ENCODE data around the gene SPATA32.

GRCh38 chr17:45269912-45270311, 8.0 kb upstream of the SPATA32 start:
- TF ChIP-seq, protein P1, sequence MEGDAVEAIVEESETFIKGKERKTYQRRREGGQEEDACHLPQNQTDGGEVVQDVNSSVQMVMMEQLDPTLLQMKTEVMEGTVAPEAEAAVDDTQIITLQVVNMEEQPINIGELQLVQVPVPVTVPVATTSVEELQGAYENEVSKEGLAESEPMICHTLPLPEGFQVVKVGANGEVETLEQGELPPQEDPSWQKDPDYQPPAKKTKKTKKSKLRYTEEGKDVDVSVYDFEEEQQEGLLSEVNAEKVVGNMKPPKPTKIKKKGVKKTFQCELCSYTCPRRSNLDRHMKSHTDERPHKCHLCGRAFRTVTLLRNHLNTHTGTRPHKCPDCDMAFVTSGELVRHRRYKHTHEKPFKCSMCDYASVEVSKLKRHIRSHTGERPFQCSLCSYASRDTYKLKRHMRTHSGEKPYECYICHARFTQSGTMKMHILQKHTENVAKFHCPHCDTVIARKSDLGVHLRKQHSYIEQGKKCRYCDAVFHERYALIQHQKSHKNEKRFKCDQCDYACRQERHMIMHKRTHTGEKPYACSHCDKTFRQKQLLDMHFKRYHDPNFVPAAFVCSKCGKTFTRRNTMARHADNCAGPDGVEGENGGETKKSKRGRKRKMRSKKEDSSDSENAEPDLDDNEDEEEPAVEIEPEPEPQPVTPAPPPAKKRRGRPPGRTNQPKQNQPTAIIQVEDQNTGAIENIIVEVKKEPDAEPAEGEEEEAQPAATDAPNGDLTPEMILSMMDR (IDR thresholded peaks at IDR 0.05) = no peak
- no peak for TF ChIP-seq POLR2A (IDR thresholded peaks at IDR 0.05)
